ENCODE results near the gene LDLRAD3. TPM values are rescaled to one million over a fixed set of nuclear protein-coding genes. Genes with fewer than 3 reads are reported as not detected.

LDLRAD3 gene
- total RNA-seq, 1 experiment from 2014 or later, result 19.0 TPM

DNA sequence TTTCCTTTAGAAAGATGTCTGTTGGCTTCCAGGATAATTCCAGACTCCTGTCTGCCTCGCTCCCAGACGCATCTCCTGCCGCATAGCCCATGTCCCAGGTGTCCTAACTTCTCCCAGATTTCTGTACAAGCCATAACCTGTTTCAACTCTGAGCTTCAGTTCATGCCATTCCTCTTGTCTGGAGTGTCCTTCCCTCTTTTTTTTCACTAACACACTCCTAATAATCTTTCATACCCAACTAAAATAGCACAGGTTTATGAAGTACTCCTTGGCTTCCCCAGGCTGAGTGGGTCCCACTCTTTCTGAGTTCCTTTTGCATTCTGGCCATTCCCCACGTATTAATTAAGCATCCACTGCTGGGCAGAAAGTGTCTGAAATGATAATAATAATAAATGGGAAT lies 123.0 kb downstream of the LDLRAD3 start:
- ChIA-PET RAD21 (ENCODE audit: low non-redundant PET in 1 of 2, low total read pairs in 2 of 2, uncharacterized antibody in 2 of 2, unreplicated experiment in 2 of 2) (interaction anchor here in 1 of 2 experiments (1.2 kb wide), 1 partner anchor 245 kb away, joined by 3 read pairs; no protein-coding TSS in a partner anchor), CTCF (no interaction called here), POLR2A (no interaction called here)
- no peak overlapping the region for H3K9ac ChIP-seq (ENCODE audit: low read length)
- H3K79me2 ChIP-seq (ENCODE audit: insufficient read depth, low read length), result no peaks in the 10 kb centered on the region
- no peak overlapping the region for H3K4me2 ChIP-seq (ENCODE audit: low read length)
- H3K27ac ChIP-seq (ENCODE audit: low read depth, low read length), result no peak overlapping the region
- no peak overlapping the region for H2AFZ ChIP-seq (ENCODE audit: low read depth, low read length, poor library complexity, severe bottlenecking)
- no peaks in the 10 kb centered on the region for H3K4me1 ChIP-seq (ENCODE audit: control insufficient read depth in 1 of 2, insufficient read depth in 2 of 2, low read length in 2 of 2)
- no peak overlapping the region for H3K4me3 ChIP-seq (replicated peaks in 1 of 2; ENCODE audit: low read depth in 1 of 2, low read length in 2 of 2)
- no TSS peak for BruUV-seq (replicated peaks)
- no peak for DNase-seq (ENCODE audit: low read depth, low spot score)
- 0 out of 4 replicates have a peak, but pooled peaks cover 0 to 5% of the 10 kb centered on the region in 2 experiments for H3K36me3 ChIP-seq (ENCODE audit: control insufficient read depth in 1 of 2, insufficient read depth in 2 of 2, low read length in 2 of 2)
- no peaks in the 10 kb centered on the region for H4K20me1 ChIP-seq (ENCODE audit: insufficient read depth)
- ATAC-seq, result no peak
- intact Hi-C loops (cut with micrococcal nuclease), result no loop called here
- no peak for TF ChIP-seq EZH2 (IDR thresholded peaks at IDR 0.05)
- no peak for TF ChIP-seq SIN3A (IDR thresholded peaks at IDR 0.05; ENCODE audit: low read depth)
- TF ChIP-seq CEBPB (IDR thresholded peaks at IDR 0.05; ENCODE audit: low read depth), result no peak
- TF ChIP-seq ZNF274 (IDR thresholded peaks at IDR 0.05; ENCODE audit: low read depth, low read length), result no peak
- no peak for TF ChIP-seq EZH2phosphoT487 (IDR thresholded peaks at IDR 0.05; ENCODE audit: borderline replicate concordance)
- no peak for TF ChIP-seq MAX (IDR thresholded peaks at IDR 0.05)
- TF ChIP-seq SRF (IDR thresholded peaks at IDR 0.05; ENCODE audit: low read depth), result no peak
- TF ChIP-seq POLR2AphosphoS5 (IDR thresholded peaks at IDR 0.05; ENCODE audit: low read depth, low read length), result no peak
- TF ChIP-seq EGR1 (IDR thresholded peaks at IDR 0.05; ENCODE audit: low read depth), result no peak
- TF ChIP-seq, protein P1, sequence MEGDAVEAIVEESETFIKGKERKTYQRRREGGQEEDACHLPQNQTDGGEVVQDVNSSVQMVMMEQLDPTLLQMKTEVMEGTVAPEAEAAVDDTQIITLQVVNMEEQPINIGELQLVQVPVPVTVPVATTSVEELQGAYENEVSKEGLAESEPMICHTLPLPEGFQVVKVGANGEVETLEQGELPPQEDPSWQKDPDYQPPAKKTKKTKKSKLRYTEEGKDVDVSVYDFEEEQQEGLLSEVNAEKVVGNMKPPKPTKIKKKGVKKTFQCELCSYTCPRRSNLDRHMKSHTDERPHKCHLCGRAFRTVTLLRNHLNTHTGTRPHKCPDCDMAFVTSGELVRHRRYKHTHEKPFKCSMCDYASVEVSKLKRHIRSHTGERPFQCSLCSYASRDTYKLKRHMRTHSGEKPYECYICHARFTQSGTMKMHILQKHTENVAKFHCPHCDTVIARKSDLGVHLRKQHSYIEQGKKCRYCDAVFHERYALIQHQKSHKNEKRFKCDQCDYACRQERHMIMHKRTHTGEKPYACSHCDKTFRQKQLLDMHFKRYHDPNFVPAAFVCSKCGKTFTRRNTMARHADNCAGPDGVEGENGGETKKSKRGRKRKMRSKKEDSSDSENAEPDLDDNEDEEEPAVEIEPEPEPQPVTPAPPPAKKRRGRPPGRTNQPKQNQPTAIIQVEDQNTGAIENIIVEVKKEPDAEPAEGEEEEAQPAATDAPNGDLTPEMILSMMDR (IDR thresholded peaks at IDR 0.05 in 2 of 3, conservative IDR thresholded peaks at IDR 0.05 in 1 of 3; ENCODE audit: borderline replicate concordance in 1 of 3, insufficient read depth in 1 of 3, low read depth in 2 of 3, low read length in 2 of 3), result no peak
- TF ChIP-seq ZBTB33 (IDR thresholded peaks at IDR 0.05; ENCODE audit: extremely low read depth, insufficient replicate concordance, low read length), result no peak
- TF ChIP-seq YY1 (IDR thresholded peaks at IDR 0.05; ENCODE audit: extremely low read depth, insufficient replicate concordance, low read depth, low read length), result no peak
- no peak for TF ChIP-seq ATF3 (IDR thresholded peaks at IDR 0.05)
- no peak for TF ChIP-seq SP1 (IDR thresholded peaks at IDR 0.05; ENCODE audit: low read depth)
- TF ChIP-seq ELF1 (IDR thresholded peaks at IDR 0.05; ENCODE audit: borderline replicate concordance, low read depth), result no peak
- TF ChIP-seq POLR2A (IDR thresholded peaks at IDR 0.05; ENCODE audit: borderline replicate concordance, extremely low read depth, insufficient read depth, insufficient read length), result no peak
- TF ChIP-seq CBX3 (IDR thresholded peaks at IDR 0.05; ENCODE audit: low read depth), result no peak
- no peaks in the 10 kb centered on the region for H3K27me3 ChIP-seq (ENCODE audit: insufficient read depth, low read length)
- H3K9me3 ChIP-seq (ENCODE audit: control insufficient read depth in 1 of 2, insufficient read depth in 1 of 2, low read depth in 1 of 2, low read length in 2 of 2), result peaks cover 4 to 7% of the 10 kb centered on the region in 2 experiments; a peak in 2 of 4 replicates
- H3K9me2 ChIP-seq (ENCODE audit: insufficient read depth), result no peaks in the 10 kb centered on the region
